HepG2 (cell line): ENCODE measurements around the gene SLC6A4. TPM values are rescaled to one million over a fixed set of nuclear protein-coding genes. Genes with fewer than 3 reads are reported as not detected.

ENCODE experiments used
- ATAC-seq: fragments of 200-7000 bp; cut with Tn5 transposase; 3 replicates; pipeline ENCODE4 v1.9.1; 2020; ENCODE audit warnings: mild to moderate bottlenecking, moderate library complexity
- BruUV-seq: library from RNA; stranded (reverse); fragments of 400-500 nt; replicated peaks from 2 replicates; lab custom pipeline; 2021; lab: Mats Ljungman, UMichigan
- CTCF ChIA-PET: fragments of 300-600 bp; formaldehyde crosslinking; extraction: SDS; loops from one replicate; lab custom pipeline; 2021; ENCODE audit warnings: low total read pairs, inconsistent platforms, low intra/inter-chr PET ratio; lab: Yijun Ruan, JAX
- POLR2A ChIA-PET: fragments of 350-600 bp; sonication (Branson Sonifier 250); formaldehyde crosslinking; loops from one replicate; lab custom pipeline; 2020; ENCODE audit warnings: antibody characterized with exemption, inconsistent platforms; lab: Yijun Ruan, JAX
- DNase-seq: peaks from one replicate; pipeline ENCODE4 v3.0.0-alpha.2; 2015; ENCODE audit warnings: low spot score
- FAIRE-seq: peaks from 3 replicates; lab custom pipeline; 2011; peaks lifted over from hg19 to GRCh38; lab: Jason Lieb, UNC
- H2AFZ ChIP-seq: one replicate; pipeline ENCODE4 v1.6.1; 2011; ENCODE audit warnings: low read length, inconsistent platforms
- H3K27ac ChIP-seq: fragments of 300-600 bp; 3 replicates; pipeline ENCODE4 v1.8.0; 2011; ENCODE audit warnings: mixed run types, mild to moderate bottlenecking, mixed read lengths, low read length, inconsistent platforms; ENCODE audit not compliant: insufficient read depth; ENCODE audit errors: extremely low read length
- H3K27me3 ChIP-seq, 2 experiments: fragments of 200-600 bp in 1 of 2; 2 replicates in 1 of 2; 3 replicates in 1 of 2; pipeline versions ENCODE4 v1.6.0 to v1.8.0; 2011; ENCODE audit warnings: low read length in 2 of 2, mild to moderate bottlenecking in 2 of 2, moderate library complexity in 2 of 2, inconsistent platforms in 1 of 2; ENCODE audit not compliant: insufficient read depth in 2 of 2, control insufficient read depth in 1 of 2
- H3K36me3 ChIP-seq, 2 experiments: fragments of 200-600 bp in 1 of 2; replicated peaks in 1 of 2; 2 replicates in 1 of 2; 3 replicates in 1 of 2; pipeline versions ENCODE4 v1.5.1 to v1.8.0; 2011; ENCODE audit warnings: low read length in 2 of 2, inconsistent platforms in 1 of 2; ENCODE audit not compliant: insufficient read depth in 2 of 2, control insufficient read depth in 1 of 2
- H3K4me1 ChIP-seq: 2 replicates; pipeline ENCODE4 v1.5.1; 2012; ENCODE audit warnings: low read length, inconsistent platforms; ENCODE audit not compliant: insufficient read depth
- H3K4me2 ChIP-seq: 2 replicates; pipeline ENCODE4 v1.6.0; 2011; ENCODE audit warnings: low read depth, low read length, inconsistent platforms
- H3K4me3 ChIP-seq, 3 experiments: fragments of 200-600 bp in 1 of 3; sonication (generic), shearing (Covaris generic) in 1 of 3; replicated peaks in 1 of 3; 2 replicates each; pipeline ENCODE4 v1.5.1; 2011 to 2016; ENCODE audit warnings: low read length in 3 of 3, inconsistent platforms in 2 of 3, low read depth in 2 of 3, mild to moderate bottlenecking in 2 of 3, control low read depth in 1 of 3, mixed read lengths in 1 of 3; ENCODE audit not compliant: insufficient read depth in 1 of 3
- H3K79me2 ChIP-seq: one replicate; pipeline ENCODE4 v1.6.1; 2011; ENCODE audit warnings: low read length, inconsistent platforms; ENCODE audit not compliant: insufficient read depth
- H3K9ac ChIP-seq: 2 replicates; pipeline ENCODE4 v1.6.0; 2011; ENCODE audit warnings: mild to moderate bottlenecking, low read depth, low read length, inconsistent platforms; ENCODE audit not compliant: insufficient read depth
- H3K9me3 ChIP-seq: 2 replicates; pipeline ENCODE4 v1.5.1; 2012; ENCODE audit warnings: mild to moderate bottlenecking, low read length
- H4K20me1 ChIP-seq: 2 replicates; pipeline ENCODE4 v1.6.0; 2011; ENCODE audit warnings: inconsistent platforms, mild to moderate bottlenecking, low read length, moderate library complexity; ENCODE audit not compliant: insufficient read depth
- AHDC1 ChIP-seq: sonication (generic); formaldehyde crosslinking; IDR thresholded peaks from 2 replicates; pipeline ENCODE4 v1.5.1; 2020; ENCODE audit warnings: mild to moderate bottlenecking, missing genetic modification reagents, borderline replicate concordance
- CAMTA2 ChIP-seq: sonication (generic); formaldehyde crosslinking; IDR thresholded peaks from 2 replicates; pipeline ENCODE4 v1.4.0; 2020; ENCODE audit warnings: mild to moderate bottlenecking, missing genetic modification reagents, borderline replicate concordance
- EHMT2 ChIP-seq: fragments of 200-600 bp; sonication (generic); IDR thresholded peaks from 2 replicates; pipeline ENCODE4 v1.7.0; 2017; ENCODE audit warnings: antibody characterized with exemption, low read depth, low read length, borderline replicate concordance
- HOXA5 ChIP-seq: sonication (generic); formaldehyde crosslinking; IDR thresholded peaks from 2 replicates; pipeline ENCODE4 v1.4.0; 2020; ENCODE audit warnings: missing genetic modification reagents
- IRF1 ChIP-seq: sonication (generic); formaldehyde crosslinking; IDR thresholded peaks from 2 replicates; pipeline ENCODE4 v1.4.0; 2020; ENCODE audit warnings: low read depth, mild to moderate bottlenecking, missing genetic modification reagents
- MEIS2 ChIP-seq: sonication (generic); formaldehyde crosslinking; IDR thresholded peaks from 2 replicates; pipeline ENCODE4 v1.9.0; 2021; ENCODE audit warnings: mild to moderate bottlenecking, missing genetic modification reagents
- MTF2 ChIP-seq: sonication (generic); formaldehyde crosslinking; IDR thresholded peaks from 2 replicates; pipeline ENCODE4 v1.5.0; 2020; ENCODE audit warnings: missing genetic modification reagents, borderline replicate concordance
- ZNF362 ChIP-seq: sonication (generic); formaldehyde crosslinking; IDR thresholded peaks from 2 replicates; pipeline ENCODE4 v1.4.0; 2020; ENCODE audit warnings: missing genetic modification reagents, mild to moderate bottlenecking, borderline replicate concordance
- ZNF709 ChIP-seq: sonication (generic); formaldehyde crosslinking; IDR thresholded peaks from 2 replicates; pipeline ENCODE4 v1.5.0; 2020; ENCODE audit warnings: mild to moderate bottlenecking, missing genetic modification reagents
- ZNF775 ChIP-seq: sonication (generic); formaldehyde crosslinking; IDR thresholded peaks from 2 replicates; pipeline ENCODE4 v1.4.0; 2020; ENCODE audit warnings: missing genetic modification reagents, mild to moderate bottlenecking, moderate library complexity, borderline replicate concordance
- WGBS: methylation state at CpG from one replicate; pipeline ENCODE4 v1.1.6; 2017; ENCODE audit warnings: low lambda C conversion rate; 5-methylcytosine and 5-hydroxymethylcytosine counted together
- in situ Hi-C: cut with HindIII; loops from 2 replicates; pipeline ENCODE4 v1.10.0; 2017; ENCODE audit warnings: low pct_unique_long_range_greater_than_20kb; ENCODE audit not compliant: extremely low pct_ligation_motif_present
- intact Hi-C: fragments of 100-400 bp; cut with micrococcal nuclease; formaldehyde crosslinking; loops from one replicate; pipeline ENCODE4 v1.10.0; 2022; ENCODE audit not compliant: unreplicated experiment
- polyA plus RNA-seq, 8 experiments: library from polyadenylated mRNA; depleted of rRNA in 3 of 8; stranded (reverse) in 7 of 8; unstranded in 1 of 8; fragments of >200 nt; fragmentation: Illumina TruSeq in 4 of 8; extraction: Trizol in 4 of 8; gene quantifications; 2 replicates each; pipeline versions ENCODE4 v1.2.1 to v1.2.3, GENCODE V29; 2011 to 2016; ENCODE audit warnings: low read depth in 4 of 8, missing spikeins in 1 of 8, mixed read lengths in 1 of 8; ENCODE audit not compliant: insufficient read depth in 1 of 8
- total RNA-seq, 5 experiments: library from RNA; depleted of rRNA; stranded (reverse); fragments of >200 nt; fragmentation: Illumina TruSeq; extraction: Trizol; gene quantifications; 2 replicates each; pipeline ENCODE4 v1.2.3, GENCODE V29; 2016; ENCODE audit warnings: low read depth in 1 of 5

The SLC6A4 gene
- total and polyA plus RNA-seq, 2 of the 13 experiments (the other 11 are each of a cell fraction or from before 2014, with no cell fraction given), result 7.6 to 20.3 TPM

- WGBS, result 95% methylated on average over 6 of the region's 6 CpGs
- Histone ChIP-seq H3K9me3 (no peaks in the 10 kb centered on the region), H3K4me3 (no peak overlapping the region), H3K79me2 (no peaks in the 10 kb centered on the region), H3K36me3 (peaks cover 7 to 59% of the 10 kb centered on the region in 2 experiments), H3K4me1 (no peaks in the 10 kb centered on the region), H3K27me3 (no peaks in the 10 kb centered on the region), H2AFZ (no peak overlapping the region), H3K4me2 (no peak overlapping the region), H3K27ac (no peak overlapping the region), H3K9ac (no peak overlapping the region), H4K20me1 (no peaks in the 10 kb centered on the region)
- in situ Hi-C loops, result no loop called here
- FAIRE-seq (no peak), ATAC-seq (no peak), DNase-seq (no peak)
- no peak for TF ChIP-seq IRF1
- no peak for TF ChIP-seq CAMTA2
- no peak for TF ChIP-seq HOXA5 (CRISPR knock-in tag)
- no peak for TF ChIP-seq AHDC1 (CRISPR knock-in tag)
- no peak for TF ChIP-seq MTF2
- no peak for TF ChIP-seq ZNF709
- TF ChIP-seq ZNF775 (CRISPR knock-in tag), result no peak
- TF ChIP-seq EHMT2, result no peak
- no peak for TF ChIP-seq MEIS2 (CRISPR knock-in tag)
- no peak for TF ChIP-seq ZNF362
- POLR2A ChIA-PET, result no interaction called here
- CTCF ChIA-PET, result no interaction called here
- intact Hi-C loops, result no loop called here
- no TSS peak for BruUV-seq
These were observed 35.6 kb upstream of the SLC6A4 start for GRCh38 chr17:30271102-30271501.
